Femur (tissue), 1 donor: Measurements from ENCODE around the gene HSD17B2.

Experiments used
- DNase-seq: peaks from one replicate; pipeline ENCODE4 v3.0.0-alpha.2; 2017

The HSD17B2 gene

DNA sequence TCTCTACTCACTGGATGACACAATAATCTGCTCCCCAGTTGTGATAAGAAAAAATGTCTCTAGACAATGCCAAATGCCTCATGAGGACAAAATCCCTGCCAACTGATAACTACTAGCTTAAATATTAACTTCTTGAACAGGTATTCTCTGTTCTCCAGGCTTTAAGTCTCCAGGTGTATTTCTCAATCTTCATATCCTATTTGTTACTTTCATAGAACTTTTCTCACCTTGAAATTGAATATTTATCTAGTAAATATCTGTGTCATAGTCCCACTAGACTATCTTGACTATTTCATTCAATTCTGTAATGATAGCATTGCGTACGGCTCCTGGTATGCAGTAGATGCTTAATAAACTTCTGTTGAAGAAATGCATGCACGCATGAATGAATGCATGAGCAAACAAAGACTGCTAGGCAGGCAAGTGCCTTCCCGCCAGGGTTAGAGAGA, 15.9 kb downstream of the HSD17B2 start:
- no peak for DNase-seq

DNA sequence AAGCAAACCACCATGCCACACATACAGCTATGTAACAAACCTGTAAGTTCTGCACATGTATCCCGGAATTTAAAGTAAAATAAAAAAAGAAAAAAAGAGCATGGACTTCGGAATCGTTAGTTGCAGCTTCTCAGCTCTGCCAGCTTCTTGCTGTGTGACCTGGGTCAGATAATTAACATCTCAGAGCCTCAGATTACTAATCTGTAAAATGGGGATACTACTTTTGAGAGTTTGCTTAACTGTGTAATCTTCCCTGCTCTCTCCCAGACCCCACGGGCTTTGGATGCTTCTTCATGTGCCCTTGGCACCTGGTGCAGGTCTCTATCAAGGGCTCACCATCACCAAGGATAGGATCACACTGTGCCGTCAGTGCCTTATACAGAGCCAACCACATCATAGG, 16.6 kb downstream of the HSD17B2 start:
- no peak for DNase-seq

DNA sequence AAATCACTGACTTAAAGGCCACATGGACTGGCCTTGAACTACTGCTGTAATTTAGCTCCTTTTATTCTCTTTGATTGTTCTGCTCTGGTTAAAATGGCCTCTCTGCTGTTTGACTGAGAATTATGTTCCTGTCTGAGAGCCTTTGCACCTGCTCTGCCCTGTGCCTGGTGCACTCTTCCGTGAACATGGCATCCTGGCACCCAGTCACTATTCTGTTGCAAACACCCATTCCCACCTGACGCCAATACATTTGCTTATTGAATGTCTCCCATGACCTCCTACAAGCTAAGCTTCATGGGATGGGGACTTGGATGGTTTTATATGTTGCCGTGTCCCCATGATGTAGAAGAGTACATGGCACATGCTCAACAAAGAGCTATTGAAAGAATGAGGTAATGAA, 20.1 kb downstream of the HSD17B2 start:
- no peak for DNase-seq

DNA sequence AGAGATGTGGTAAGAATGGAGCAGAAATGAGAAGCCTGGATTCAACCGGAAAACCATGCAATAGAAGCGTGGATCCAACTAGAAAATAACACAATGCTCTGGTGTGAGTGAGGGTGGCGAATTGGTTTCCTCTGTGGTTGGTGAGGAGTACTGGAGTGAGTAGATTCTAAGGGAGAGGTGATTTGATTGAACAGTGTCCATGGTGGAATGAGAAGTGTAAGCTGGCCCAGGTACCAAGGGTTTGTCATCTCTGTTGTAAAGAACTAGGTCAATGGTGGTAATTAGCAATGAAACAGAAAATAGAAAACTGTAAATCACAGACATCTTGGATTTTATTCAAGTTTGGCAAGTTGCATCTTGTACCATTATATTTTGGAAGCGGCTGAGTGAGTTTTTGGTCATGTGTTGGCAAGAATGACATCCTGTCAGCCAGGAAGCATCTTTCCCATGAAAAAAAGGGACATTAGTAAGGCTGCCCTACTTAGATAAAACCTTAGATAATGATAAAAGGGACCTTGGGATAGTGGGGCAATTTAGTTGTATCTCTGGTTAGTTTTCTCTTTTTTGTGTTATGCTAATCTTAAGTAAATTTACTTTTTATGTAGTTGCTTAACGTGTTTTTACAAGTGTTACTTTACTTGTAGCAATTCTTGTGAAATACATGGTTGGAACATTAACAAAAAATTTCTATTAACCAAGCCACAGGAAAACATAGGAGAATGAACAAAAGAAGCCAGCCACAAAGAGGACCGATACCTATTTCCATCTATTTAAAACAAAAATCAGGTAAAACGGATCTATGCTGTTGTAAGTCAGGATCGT, 20.9 kb downstream of the HSD17B2 start:
- no peak for DNase-seq

DNA sequence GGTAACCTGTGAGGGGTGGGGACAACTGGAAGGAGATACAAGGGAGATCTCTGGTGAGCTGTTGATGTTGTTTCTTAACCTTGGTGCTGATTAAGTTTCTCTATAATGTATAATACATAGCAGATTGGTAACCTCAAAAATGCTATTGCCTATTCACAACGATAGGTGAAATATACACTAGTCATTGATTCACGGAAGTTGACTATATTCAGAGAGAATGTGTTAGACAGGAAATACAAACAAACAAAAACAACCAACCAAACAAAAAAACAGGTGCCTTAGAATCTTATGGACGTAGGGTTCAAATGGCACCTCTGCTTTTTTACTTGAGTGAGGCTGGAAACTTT, 21.5 kb downstream of the HSD17B2 start:
- DNase-seq: no peak

DNA sequence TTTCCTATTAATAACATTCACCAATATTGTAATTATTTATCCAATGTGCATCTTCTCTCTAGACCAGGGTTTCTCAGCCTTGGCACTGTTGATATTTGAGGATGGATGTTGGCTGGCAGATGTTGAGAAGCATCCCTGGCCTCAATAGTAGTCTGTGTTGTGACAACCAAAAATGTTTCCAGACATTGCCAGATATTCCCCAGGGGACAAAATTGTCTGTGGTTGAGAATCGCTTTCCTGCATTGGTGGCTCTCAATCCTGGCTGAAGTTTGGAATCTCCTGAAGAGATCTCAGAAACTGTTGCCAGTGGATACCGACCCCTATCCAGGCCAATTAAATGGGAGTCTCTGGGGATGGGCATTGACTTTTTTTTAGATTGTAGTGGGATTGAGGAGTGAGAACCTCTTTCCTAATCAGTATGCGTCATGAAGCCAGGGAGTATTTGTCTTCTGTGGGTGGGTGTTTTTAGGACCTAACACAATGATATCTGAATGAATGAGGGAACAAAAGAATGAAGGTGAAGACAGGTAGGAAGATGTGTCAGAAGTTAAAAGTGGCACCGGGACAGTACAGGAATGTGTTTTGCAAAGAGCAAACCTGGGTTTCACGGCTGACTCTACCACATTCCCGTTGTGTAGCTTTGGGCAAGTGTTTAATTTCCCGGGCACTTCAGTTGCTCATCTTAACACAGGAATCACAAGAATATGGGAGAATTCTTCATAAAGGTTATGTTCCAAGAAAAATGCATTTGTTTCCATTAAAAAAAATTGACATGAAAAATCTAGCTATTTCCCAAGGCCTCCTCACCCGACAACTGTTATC, 24.3 kb downstream of the HSD17B2 start:
- DNase-seq: no peak

DNA sequence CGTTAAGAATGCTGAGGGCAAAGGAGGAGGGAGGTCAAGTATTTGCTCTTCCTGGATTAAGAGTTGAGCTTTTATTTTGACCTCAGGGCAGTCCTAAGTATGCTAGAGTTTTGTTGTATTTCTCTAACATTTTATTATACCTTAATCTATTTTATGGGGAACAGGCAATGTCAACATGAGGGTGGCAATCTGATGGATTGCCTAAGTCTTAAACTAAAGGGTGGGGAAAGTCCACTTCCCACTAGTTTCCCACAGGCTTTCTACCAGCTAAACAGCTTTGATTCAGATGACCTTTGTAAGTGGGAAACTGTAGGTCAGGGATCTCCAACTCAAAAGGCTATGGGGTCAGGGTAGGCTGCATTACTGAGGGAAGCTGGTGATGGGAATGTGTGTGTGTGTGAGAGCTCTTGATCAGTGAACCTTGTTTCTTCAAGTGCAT, 24.9 kb downstream of the HSD17B2 start:
- DNase-seq: no peak

DNA sequence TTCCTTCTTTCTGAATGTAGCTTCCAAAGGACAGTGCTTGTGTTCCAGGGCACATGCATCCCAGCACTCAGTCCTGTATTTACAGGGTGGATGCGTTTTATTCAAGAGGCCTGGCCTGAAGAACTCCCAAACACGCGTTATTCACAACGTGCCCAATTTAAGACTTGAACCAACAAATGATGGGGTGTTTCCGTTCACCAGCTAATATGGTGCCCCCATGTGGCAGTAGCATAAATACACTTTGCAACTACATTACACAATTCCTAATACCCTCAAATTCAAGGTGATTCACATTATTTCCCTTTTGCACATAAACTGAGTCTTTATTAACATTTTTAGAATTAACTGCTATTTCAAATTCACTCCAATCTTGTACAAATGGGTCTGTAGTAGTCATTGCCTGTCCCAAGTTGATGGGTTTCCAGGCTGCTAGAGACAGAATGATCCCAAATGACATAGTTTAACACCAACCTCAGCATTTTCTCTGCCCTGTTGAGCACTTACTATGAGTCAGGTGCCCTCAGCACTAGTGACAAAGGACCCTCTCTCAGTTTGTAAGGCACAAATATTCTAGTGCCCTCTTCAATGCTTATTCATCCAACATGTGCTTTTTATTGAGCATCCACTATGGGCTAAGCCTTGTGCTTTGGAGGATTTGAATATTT, 26.9 kb downstream of the HSD17B2 start:
- DNase-seq: no peak

DNA sequence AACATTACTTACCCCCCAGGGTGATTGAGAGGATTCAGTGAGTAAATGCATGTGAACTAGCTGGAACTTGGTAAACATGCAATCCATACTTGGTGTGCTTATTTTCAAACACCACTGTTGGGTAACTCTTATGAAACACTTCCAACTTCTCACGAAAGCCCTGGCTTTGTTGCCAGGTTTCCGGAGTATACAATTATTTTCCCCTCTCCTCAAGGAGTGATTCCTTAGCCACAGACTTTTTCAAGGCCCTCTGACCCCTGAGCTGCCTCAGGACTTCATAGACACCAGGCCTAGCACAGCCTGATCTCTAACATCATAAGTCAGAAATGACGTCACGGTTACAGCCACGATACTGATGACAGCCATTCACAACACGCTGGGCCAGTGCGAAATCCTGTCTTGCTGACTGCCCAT, 27.6 kb downstream of the HSD17B2 start:
- no peak for DNase-seq

DNA sequence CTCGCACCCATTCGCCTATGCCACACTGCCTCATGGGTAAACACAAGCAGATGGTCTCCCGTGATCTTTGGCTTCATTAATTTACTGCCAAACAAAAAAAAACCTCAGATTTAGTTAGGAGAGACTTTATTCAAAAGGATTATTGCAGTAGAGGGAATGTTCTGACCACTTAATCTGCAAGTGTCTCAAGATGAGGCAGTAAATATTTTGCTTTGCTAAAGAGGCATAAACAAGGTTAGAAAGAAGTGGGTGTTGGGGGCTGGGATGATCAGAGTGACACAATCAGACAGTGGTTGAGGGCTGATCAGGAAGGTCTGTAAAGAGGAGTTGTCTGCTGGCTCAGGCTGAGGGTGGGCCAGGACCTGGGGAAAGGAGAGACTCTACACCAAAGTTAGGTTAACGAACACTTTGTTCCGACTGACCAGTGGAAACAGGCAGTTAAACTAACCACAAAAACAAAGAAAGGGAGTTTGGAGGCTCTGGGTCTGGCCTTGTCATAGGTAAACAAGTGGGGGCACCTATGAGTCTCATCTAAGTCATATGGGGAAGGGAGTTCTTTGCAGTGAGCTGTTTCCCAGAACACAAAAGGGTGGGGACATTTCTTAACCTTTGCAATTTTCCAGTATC, 28.5 kb downstream of the HSD17B2 start:
- DNase-seq: no peak

DNA sequence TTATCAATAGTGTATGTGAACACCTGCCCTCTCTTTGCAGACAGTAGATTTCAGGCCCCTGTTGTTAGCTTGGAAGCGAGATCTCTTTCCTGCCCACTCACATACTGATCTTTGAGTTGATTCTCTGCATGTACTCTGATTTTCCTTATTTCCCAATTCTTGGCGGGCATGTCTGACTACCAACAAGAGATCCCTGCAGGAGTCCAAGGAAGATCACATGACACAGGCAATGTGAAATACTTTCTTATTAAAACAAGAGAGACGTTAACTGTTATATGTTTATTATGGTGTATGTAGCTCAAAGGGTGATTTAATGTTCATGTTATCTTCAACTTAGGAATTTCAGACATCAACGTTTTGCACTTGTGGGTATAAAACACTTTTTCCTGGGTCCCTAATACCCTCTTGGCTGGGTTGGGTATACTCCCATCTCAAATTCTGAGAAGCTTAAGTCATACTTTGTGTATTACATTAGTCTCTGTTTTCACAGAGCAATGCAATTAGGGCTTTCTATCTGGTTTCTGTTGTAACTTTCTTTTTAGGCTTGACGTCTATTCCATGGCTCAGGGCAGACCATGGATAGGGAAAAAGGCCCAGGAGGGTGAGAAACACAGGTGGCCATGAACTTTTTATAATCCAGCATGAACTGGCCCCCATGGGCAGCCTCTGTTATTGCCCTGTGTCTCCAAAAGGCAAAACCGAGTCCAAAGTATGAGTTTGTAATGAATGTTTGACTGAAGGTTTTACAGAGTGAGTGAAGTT, 32.2 kb downstream of the HSD17B2 start:
- no peak for DNase-seq

DNA sequence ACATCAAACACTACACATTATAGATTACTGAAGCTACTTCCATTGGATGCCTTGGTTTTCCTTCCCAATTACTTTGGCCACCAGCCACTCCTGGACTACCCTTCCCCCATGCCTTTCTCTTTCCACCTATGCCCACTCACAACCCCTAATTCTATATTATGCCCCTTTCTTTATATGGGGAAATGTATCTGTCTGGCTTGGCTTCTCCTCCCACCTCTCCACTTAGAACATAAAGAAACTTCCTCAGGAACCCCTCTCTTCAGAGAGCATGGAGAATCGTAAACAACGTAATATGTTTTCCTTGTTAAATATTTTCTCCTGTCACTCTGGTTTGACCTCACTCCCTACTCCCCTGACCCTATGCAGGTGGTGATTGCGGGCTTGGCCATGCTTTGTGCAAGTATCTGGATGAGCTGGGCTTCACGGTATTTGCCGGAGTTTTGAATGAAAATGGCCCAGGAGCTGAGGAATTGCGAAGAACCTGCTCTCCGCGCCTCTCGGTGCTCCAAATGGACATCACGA, 32.8 kb downstream of the HSD17B2 start:
- DNase-seq: no peak

DNA sequence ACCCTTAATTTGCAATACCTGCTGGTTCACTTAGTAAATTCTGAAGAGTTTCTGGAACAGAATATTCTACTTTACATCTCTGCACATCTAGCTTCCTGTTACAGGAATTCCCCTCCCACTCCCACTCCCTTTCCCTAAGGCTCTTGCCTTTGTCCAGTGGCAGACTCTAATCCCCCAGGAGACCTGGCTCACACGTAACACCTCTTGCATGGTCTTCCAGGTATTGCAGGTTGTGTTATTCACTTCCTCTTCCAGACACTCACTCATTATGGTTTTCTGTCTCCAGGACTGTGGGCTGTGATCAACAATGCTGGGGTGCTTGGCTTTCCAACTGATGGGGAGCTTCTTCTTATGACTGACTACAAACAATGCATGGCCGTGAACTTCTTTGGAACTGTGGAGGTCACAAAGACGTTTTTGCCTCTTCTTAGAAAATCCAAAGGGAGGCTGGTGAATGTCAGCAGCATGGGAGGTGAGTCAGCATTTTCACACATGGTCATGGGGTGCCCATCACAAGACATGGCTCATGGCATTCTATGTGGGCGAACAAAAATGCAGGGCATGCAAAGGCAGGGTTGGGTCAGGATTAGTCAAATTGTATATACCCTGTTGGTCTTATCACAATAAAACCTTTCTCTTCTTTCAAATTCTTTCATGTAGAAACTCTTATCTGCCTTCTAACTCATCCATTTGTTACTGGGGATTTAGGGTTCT, 35.8 kb downstream of the HSD17B2 start:
- no peak for DNase-seq

DNA sequence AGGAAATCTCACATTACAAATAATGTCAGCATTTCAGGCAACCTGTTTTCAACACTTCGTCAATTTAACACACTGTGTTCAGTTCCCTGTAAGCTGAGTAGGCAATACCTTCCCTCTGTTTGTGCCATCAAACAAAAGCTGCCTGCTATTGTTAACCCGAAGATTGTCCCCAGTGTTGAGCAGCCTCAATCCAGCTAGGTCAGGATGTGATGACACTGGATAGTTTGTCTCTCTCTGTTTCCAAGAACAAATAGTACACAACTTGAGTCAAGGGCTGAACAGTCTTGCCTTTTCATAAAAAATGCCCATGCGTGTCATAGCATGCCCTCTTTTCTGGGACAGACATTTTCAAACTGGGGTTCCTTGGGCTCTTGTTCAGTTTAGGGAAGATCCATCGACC, 36.4 kb downstream of the HSD17B2 start:
- no peak for DNase-seq

DNA sequence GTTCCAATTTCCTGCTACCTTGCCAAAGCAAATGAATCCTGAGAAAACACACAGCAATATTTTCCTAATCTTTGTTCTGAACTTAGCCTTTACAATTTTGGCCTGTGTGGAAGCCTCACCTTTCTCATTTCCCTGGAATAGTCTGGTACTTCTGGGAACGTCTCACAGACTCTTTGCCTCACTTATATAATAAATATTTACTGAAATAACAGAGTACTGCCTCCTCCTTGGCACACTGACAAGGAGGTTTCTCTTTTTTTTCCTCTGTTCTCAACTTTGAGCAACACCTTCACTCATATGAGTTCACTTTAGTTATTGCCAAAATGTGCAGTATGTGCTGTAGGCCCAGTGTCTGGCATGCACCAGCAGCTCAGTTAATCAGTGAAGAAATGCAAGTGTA, 37.3 kb downstream of the HSD17B2 start:
- no peak for DNase-seq

DNA sequence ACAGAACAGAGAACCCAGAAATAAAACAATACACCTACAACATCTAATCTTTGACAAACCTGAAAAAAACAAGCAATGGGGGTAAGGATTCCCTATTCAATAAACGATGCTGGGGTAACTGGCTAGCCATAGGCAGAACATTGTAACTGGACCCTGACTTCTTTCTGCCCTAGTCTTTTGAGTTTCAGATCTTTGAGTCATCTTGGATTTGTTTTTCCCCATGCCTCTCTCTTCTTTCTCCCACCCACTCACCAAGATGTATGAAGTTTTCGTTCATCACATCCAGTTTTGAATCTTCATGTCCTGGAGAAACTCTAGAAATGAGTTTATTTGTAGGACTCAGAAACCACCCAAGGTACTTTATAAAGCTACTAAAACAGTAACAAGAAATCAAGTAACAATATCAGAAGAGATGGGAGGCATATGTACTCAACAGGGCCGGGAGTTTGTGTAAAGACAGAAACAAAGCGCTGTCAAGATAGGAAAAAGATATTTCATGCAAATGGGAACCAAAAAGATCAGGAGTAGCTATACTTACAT, 39.0 kb downstream of the HSD17B2 start:
- no peak for DNase-seq

DNA sequence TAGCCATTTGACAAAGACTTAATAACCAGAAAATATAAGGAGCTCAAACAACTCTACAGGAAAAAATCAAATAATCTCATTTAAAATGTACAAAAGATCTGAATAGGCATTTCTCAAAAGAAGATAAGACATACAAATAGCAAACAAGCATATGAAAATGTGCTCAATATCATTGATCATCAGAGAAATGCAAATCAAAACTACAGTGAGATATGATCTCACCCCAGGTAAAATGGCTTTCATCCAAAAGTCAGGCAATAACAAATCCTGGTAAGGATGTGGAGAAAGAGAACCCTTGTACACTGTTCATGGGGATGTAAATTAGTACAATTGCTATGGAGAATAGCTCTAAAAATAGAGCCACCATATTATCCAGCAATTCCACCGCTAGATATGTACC, 43.1 kb downstream of the HSD17B2 start:
- DNase-seq: no peak

DNA sequence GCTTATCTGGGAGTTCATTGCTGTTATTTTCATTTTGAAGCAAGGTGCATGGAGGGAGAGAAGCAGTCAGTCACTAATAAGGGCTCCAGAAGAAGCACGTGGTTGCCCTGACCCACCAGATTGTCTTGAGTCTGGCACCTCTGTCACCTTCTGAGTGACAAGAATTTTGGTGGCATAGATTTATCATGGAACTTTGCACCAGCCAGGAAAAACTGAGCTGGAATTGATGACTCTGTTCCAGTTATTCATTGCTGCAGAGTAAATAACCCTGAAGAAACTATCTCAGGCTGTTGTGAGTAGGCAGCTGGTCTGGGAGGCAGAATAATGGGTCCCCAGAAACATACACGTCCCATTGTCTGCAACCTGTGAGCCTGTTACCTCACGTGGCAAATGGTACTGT, 44.8 kb downstream of the HSD17B2 start:
- no peak for DNase-seq

DNA sequence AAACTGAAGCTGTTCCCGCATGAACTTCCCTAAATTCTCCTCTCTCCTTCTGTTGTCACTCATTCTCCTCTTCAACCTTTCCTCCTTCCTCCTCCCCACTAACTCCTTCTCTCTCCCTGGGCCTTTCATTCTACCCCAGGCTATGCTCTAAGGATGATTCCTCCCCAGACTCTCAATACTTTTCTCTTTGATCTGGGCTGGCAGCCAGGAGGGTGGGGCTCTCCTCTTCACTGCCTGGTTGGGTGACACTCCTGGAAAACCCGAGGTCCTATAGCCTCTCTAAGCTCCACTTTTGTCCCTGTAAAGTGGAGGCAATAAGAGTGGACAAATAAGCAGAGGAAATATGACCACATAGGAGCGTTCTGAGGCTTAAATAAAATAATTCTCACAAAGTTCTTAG, 46.2 kb downstream of the HSD17B2 start:
- DNase-seq: no peak

DNA sequence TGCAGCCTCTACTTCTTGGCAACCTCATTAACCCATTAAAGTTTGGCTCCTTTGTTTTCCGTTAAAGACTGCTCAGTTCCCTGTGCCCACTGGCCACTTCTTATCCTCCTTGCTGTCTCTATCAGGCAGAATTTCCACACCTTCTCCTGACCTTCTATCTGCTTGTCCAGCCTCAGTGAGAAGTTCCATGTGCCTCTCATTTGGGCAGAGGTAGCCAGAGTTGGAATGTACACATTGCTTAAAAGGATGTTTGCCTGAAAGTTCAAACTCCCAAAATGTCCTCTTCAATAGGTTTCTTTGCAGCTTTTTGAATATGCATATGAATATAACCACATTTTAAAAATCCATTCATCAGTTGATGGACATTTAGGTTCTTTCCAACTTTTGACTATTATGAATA, 47.0 kb downstream of the HSD17B2 start:
- DNase-seq: no peak

DNA sequence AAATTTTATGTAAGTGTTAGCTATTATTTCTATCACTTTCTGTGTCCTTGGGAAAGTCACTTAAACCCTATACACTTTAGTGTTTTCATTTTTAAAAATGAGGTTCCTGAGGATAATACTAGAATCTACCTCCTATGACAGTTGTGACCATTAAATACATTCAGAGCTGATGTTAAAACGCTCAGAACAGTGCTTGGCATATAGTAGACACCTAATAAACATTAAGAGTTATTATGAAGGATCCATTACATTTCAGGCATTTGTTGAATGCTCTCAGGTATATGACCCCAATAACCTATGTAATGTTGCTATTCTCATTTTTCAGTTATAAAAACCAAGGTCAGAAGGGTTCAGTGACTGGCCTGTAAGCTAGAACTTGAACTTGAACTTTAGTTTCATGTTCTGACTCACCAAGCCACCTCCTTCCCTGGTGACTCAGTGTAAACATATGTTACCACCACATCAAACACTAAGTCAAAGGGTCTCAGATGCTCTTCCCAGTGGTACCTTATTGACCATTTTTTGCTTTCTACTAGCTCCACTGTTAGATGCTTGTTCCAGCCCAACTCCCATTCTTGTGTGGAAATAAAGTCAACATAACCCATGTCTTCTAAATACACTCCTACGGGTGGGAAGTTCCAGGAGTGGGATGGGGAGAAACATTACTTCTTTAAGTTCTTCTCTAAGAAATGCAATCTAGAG, 47.6 kb downstream of the HSD17B2 start:
- DNase-seq: no peak
